ENCODE measurements around the gene RBM42.

- no peak for TF ChIP-seq EP300 (IDR thresholded peaks at IDR 0.05)
- no peak for TF ChIP-seq CTCF (IDR thresholded peaks at IDR 0.05)
Observed at GRCh38 chr19:35650581-35650980, 21.7 kb downstream of the RBM42 start.

Measured in suprapubic skin (tissue), 3 donors.